LNCAP (cell line): ENCODE results near the gene DDAH1.

Experiments
- TF ChIP-seq, protein P1 (sequence below): fragments of 450-650 bp; IDR thresholded peaks from 2 replicates; pipeline ENCODE4 v1.5.1; 2017; ENCODE audit warnings: mild to moderate bottlenecking

The DDAH1 gene

DNA sequence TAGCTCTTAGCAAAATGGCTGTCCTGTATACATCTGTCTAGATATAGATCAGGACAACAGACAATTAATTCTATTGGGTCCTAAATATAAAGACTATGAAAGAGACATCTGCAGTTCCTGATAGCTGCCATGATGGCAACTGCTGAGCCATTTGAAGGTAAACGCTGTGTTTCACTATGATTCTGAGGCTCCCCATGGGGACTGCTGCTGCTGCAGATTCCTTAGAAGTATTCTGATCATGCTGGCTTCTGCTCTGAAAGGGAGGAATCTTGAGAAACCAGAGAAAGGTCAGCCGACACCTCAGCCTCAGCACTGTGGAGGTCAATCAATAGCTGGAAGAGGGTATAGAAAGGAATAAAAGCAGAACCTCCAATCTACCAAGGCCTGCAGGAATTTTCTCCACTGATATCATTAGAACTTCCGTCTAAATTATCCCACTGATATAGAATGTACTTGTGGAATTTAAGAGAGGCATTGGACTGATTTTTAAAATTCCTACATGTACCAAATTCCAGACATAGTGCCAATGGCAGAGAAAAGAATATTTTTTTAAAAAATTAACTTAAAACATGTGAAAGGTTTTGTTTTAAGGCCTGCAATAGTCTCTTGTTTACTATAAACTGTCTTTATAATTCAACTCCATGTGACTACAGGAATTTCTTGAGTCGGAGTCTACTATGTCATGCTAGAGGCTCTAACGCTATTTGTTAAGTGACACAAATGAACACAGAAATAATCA, 53.2 kb downstream of the DDAH1 start:
- TF ChIP-seq, protein P1, sequence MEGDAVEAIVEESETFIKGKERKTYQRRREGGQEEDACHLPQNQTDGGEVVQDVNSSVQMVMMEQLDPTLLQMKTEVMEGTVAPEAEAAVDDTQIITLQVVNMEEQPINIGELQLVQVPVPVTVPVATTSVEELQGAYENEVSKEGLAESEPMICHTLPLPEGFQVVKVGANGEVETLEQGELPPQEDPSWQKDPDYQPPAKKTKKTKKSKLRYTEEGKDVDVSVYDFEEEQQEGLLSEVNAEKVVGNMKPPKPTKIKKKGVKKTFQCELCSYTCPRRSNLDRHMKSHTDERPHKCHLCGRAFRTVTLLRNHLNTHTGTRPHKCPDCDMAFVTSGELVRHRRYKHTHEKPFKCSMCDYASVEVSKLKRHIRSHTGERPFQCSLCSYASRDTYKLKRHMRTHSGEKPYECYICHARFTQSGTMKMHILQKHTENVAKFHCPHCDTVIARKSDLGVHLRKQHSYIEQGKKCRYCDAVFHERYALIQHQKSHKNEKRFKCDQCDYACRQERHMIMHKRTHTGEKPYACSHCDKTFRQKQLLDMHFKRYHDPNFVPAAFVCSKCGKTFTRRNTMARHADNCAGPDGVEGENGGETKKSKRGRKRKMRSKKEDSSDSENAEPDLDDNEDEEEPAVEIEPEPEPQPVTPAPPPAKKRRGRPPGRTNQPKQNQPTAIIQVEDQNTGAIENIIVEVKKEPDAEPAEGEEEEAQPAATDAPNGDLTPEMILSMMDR = no peak

DNA sequence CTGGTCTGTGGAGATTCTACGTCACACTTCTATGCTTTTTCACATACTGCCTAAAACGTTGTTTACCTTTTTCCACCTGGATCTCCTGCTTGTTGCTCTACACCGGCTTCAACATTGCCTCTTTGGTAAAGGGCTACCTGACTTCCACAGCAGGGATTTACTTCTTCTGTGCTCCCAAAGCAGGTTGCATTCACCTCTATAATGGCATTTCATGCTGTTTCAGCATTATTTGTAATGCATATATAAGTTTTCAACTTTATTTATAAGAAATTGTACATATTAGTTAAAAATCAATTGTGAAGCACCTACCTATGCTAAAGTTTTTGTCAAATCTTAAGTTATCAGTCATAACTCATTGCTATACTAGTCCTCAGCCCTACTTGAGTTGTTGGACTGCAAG, 55.4 kb downstream of the DDAH1 start:
- TF ChIP-seq, protein P1 = no peak

DNA sequence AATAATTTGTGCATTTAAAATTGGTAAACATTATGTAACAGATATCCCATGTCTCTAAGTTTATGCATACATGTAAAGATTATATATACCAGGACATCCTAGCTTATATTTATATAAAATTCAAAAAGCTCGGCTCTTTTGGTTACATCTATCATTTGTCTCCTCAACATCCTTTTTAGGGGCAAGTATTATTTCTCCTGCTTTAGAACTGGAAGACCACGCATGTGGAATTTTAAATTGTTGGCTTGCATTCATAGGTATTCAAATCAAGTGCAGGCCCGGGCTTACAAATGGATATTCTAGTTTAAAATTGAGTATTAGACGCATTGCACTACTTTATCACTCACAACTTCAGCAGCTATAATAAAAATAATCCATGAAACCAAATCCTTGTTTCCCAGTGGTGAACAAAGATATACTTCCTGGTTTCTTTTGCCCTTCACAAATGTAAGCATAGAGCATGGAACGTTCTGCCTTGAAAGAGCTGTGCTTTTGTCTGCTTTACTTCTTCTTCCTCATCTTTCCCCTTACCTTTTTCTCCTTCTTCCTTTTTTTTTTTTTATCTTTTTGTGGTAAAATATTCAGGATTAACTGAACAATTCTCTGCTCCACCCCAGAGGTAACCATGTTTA, 57.1 kb downstream of the DDAH1 start:
- TF ChIP-seq, protein P1 = no peak

DNA sequence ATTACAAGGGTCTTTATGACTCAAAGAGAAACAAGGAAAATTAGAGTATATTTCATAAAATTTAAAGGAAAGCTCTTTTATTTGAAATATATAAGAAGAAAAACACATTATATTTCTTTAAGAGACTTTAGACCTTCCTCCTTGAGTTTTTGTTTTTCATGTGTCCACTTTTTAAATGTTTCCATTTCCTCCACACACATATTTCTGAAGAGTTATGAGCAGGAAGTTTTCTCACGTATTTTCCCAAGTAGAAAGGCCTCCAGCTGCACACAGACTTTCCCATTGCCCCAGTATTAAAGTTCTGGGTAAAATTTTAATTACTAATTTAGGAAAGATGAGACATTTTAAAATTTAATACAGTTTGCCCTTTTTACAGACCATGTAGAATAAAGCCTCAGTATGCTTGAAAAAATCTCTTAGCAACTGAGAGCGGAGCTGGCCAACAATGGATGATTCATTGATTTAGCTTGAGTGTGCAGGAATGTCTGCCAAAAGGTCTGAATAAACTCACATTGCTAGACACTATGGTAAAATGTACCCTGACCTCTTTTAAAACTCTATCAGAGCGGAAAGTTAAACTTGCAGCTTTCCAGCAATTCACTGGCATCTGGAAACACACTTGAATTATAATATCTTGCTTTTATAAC, 57.9 kb downstream of the DDAH1 start:
- TF ChIP-seq, protein P1 = no peak

DNA sequence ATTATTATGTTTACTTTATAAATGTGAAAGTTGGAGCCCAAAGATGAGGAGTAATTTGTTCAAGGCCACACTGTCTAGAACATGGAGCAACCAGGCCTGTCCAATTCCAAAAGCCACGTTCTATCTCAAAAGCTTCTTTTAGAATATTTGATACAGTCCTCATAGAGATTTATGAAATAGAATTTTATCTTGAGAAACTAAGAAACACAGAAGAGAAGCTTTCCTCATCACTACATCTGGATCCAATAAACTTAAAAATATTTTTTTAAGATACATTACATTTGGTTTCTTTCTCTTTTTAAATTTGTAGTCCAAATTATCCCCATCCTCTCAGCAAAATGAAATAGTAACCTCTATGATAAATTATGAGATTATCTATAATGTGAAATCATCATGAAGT, 58.9 kb downstream of the DDAH1 start:
- TF ChIP-seq, protein P1 = no peak

DNA sequence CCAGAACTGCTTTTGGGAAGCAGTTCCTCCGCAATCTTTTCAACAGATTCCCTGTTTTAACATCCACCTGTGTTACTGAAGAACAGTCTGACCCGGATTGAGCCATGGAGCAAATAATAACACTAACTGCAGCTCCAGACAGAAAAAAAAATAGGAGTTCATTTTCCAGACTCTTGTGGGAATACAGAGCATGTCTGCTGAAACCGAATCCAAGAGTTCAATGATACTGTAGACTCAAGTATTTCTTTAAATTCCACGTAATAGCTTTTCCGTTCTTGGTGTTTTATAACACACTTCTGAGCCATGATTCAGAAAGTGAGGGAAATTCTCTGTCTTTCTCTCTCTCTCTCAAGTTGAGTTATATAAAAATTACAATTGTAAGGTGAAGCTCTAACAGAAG, 60.6 kb downstream of the DDAH1 start:
- TF ChIP-seq, protein P1 = no peak

DNA sequence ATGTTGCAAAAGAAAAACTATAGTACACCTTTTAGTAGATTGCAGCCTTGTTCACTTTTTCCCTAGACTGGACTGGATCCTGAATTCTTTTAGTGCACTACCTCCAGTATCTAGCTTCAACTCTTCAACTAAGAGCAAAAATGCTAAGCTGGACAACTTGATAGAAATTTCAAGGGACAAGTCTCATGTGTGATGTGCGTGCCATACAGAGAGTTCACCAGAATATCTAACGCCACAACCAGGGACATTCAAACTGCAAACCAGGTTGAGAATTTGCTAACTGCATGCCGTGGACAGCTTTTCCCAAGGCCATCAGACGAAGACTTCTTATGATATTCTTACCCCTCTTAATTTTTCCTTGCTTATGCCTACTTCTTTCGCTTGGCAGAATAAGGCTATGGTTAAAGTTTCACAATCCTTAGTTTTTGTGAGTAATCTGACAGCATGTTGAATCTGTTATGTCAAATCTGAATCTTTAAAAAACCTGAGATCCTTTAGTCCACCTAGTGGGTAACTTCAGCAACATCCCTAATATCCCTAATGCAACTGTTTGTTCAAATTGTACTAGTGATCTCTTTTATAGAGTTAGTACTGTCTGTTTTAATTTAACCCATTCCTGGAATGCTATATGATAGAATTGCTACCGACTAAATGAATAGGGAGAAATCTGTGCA, 66.4 kb downstream of the DDAH1 start:
- TF ChIP-seq, protein P1 = peak; percentile 39
